ENCODE measurements around the gene ODF2L.
"Not testable (repeated sequence)": the region's sequence is repeated elsewhere in the genome, so short reads cannot be mapped to it uniquely, and the experiment has no call there.

ODF2L gene

GRCh38 chr1:86387916-86388627 lies 8.1 kb downstream of the ODF2L start:
- no peak for DNase-seq

GRCh38 chr1:86382878-86383277 lies 13.2 kb downstream of the ODF2L start:
- peak in 2 of 4 experiments; percentile 15 to 22 for DNase-seq

- no peak for DNase-seq
These were observed 14.9 kb downstream of the ODF2L start for GRCh38 chr1:86381223-86381622.

- peak; percentile 32 to 75 (median 60) for DNase-seq
These were observed 15.8 kb downstream of the ODF2L start for GRCh38 chr1:86380257-86380861.

GRCh38 chr1:86378813-86379212 lies 17.3 kb downstream of the ODF2L start:
- no peak for DNase-seq

GRCh38 chr1:86377341-86377740 lies 18.8 kb downstream of the ODF2L start:
- no peak for DNase-seq

GRCh38 chr1:86375688-86376087 lies 20.4 kb downstream of the ODF2L start:
- DNase-seq = no peak

- DNase-seq = no peak
These were observed 25.5 kb downstream of the ODF2L start for GRCh38 chr1:86370601-86371022.

GRCh38 chr1:86365896-86366295 lies 30.2 kb downstream of the ODF2L start:
- peak; percentile 6 to 67 (median 34) for DNase-seq

- DNase-seq = no peak
These were observed 33.3 kb downstream of the ODF2L start for GRCh38 chr1:86362807-86363206.

- no peak for DNase-seq
These were observed 38.3 kb downstream of the ODF2L start for GRCh38 chr1:86357796-86358195.

GRCh38 chr1:86356247-86356646 lies 39.9 kb downstream of the ODF2L start:
- DNase-seq = peak in 3 of 4 experiments; percentile 3 to 25 (median 20)

- DNase-seq = no peak
These were observed 44.0 kb downstream of the ODF2L start for GRCh38 chr1:86352086-86352485.

- not testable (repeated sequence) for DNase-seq
These were observed 45.9 kb downstream of the ODF2L start for GRCh38 chr1:86350230-86350629.

- no peak for DNase-seq
These were observed 49.7 kb downstream of the ODF2L start for GRCh38 chr1:86346388-86346787.

- DNase-seq = no peak
These were observed 51.1 kb downstream of the ODF2L start for GRCh38 chr1:86345042-86345441.

GRCh38 chr1:86339906-86340305 lies 56.2 kb downstream of the ODF2L start:
- DNase-seq = no peak

- DNase-seq = peak; percentile 70 to 87 (median 78)
These were observed 56.9 kb downstream of the ODF2L start for GRCh38 chr1:86339014-86339812.

- no peak for DNase-seq
These were observed 60.2 kb downstream of the ODF2L start for GRCh38 chr1:86335916-86336315.

- no peak for DNase-seq
These were observed 70.9 kb downstream of the ODF2L start for GRCh38 chr1:86325264-86325663.

- peak; percentile 16 to 57 (median 43) for DNase-seq
These were observed 71.8 kb downstream of the ODF2L start for GRCh38 chr1:86324130-86324822.

GRCh38 chr1:86322241-86322640 lies 73.9 kb downstream of the ODF2L start:
- no peak for DNase-seq

GRCh38 chr1:86318436-86318835 lies 77.7 kb downstream of the ODF2L start:
- no peak for DNase-seq
